Activated CD4-positive, alpha-beta T cell treated with anti-CD3 and anti-CD28 coated beads for 1 hour (primary cell): Measurements from ENCODE around the gene CEP89.
"Not testable (repeated sequence)": the region's sequence is repeated elsewhere in the genome, so short reads cannot be mapped to it uniquely, and the experiment has no call there.

ENCODE experiments used
- DNase-seq: peaks from one replicate; pipeline ENCODE4 v3.0.0-alpha.2; 2020

Gene CEP89

DNA sequence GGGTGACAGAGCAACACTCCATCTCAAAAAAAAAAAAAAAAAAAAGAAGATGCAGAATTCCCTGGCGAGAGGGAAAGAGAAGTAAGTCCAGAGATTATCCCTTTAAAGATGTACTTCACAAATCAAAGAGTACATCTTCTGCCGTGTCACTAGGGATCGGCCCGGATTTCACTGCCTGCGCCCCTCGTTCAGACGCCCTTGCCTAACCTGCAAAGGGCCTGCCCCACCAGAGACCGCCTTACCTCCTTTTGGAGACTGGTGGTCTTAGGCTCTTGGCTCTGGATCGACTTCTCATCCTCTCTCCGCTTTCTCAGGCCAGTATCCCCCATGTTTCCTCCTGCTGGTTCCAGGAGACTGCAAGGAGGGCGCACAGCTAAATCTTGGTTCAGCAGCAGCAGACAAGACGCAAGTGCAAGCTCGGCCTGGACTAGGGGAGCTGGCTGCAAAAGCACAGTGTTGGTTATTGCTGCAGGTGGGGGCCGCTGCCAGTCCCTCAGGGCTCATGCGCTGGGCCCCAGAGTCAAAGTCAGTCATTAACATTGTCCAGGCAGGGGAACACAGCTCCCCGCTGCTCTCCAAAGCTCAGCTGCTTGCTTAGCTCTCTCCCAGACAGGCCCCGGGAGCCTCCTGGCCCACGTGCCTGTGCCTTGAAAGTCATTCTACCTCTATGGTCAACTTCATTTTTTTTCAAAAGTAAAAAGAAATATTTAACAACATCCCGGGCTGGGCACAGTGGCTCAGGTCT lies 103.4 kb downstream of the CEP89 start:
- DNase-seq = no peak

DNA sequence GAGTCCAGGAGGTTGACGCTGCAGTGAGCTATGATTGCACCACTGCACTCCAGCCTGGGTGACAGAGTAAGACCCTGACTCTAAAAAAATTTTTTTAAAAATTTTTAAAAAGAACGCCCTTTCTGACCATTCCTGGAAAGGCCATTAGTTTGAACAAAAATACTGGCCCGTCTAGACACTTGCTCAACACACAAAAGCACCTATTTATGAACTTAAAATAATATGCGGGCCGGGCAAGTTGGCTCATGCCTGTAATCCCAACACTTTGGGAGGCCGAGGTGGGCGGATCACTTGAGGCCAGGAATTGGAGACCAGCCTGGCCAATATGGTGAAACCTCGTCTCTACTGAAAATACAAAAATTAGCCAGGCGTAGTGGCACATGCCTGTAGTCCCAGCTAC lies 104.3 kb downstream of the CEP89 start:
- DNase-seq = not testable (repeated sequence)

DNA sequence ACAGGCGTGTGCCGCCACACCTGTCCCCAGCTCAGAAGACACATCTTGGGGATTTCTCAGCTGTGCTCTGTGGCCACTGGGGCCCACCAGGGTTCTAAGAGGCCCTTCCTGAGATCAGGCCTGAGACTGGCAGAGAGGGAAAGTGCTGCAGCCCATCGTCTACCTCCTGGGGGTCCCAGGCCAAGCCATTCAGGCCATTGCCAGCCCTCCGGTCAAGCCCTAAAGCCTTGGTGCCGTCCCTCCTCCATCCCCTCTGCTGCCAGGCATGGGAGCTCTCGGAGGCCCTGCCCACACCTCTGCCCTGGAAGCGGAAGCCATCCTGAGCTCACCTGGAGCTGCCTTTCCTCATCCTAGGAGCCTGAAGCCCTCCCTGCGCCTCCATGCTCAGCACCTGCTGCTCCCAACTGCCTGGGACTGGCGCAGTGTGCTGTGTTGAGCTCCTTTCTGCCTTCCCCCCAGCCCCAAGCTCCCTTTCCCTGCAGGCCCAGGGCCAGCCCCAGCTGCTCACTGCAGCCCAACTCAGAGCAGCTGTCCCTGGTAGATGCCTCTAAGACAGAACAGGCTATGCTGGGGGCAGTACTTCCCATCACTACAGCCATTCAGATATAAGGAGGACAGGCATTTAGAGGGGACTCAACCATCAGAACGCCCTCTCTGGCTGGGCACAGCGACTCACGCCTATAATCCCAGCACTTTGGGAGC lies 105.0 kb downstream of the CEP89 start:
- no peak for DNase-seq

DNA sequence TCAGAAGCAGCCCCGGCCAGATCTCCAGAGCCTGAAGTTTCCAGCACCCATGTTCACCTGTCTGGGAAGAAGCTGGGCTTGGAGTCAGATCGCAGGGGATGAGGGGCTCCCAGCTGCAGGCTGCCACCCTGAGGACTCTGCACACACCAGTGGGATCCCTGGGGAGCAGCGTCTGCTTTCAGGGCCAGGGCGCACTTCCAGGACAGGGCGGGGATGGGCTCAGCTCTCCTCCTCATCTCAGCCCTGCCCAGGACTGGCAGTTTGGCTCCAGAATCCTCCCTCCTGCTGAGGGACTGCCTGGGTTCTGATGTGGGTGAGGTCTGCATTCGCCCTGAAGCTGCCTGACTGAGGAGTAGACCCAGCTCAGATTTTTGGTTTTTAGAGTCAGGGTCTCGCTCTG lies 105.7 kb downstream of the CEP89 start:
- no peak for DNase-seq

DNA sequence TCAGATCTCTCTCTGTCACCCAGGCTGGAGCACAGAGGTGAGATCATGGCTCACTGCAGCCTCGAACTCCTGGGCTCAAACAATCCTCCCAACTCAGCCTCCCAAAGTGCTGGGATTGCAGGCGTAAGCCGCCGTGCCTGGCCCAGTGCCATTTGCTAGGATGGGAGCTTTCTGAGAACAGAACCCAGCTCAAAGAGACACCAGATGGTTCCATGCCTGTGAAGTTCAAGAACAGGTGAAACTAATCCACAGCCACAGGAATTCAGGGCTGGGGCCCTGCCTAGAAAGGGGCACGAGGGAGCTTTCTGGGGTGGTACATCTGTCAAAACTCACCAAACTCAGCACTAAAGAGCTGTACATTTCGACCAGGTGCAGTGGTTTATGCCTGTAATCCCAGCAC lies 106.4 kb downstream of the CEP89 start:
- no peak for DNase-seq

DNA sequence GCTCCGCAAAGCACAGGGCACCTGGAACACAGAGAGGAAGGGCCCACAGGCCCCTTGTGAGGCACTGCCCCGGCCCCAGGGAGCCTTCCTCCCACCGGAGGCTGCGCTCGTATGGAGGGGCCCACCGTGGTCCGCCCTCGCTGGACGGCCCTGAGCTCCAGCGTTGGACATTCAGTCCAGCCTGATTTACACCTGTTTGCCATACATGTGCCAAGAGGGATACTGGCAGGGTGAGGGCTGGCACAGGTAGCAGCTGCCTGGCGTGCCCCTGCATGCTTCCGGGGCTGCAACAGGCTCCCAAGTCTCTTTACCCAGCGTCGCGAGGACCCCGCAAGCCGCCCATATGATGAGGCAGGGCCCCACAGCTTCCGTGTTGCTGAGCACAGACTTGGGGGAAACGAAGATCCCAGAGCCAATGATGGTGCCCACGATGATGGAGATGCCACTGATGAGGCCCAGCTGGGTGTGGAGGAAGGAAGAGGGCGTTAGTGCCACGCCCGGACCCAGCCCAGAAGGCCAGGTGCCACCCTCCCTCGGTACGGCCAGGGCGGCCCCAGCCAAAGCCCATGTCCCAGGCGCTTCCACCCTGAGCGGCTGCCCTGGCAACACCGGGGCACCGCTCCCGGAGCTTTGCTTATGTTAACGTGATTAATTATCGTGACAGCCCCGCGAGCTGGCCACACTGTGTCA lies 107.3 kb downstream of the CEP89 start:
- DNase-seq = no peak

DNA sequence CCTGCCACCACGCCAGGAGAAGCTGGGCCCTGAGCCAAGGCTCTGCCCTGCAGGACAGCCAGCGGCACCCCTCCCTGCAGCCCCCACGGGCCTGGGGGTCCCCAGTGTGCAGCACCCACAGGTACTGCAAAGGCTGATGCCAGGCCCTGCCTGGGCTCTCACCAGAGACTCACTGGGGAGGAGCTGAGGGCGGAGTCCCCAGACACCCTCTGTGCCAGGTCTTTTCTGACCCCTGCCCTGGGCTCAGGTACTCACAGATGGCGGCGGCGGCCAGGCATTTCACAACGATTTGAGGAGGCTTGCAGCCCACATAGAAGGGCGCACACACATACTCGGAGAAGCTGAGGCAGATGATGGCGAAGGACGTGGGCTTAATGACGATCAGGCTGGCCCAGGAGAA lies 107.9 kb downstream of the CEP89 start:
- DNase-seq = no peak

DNA sequence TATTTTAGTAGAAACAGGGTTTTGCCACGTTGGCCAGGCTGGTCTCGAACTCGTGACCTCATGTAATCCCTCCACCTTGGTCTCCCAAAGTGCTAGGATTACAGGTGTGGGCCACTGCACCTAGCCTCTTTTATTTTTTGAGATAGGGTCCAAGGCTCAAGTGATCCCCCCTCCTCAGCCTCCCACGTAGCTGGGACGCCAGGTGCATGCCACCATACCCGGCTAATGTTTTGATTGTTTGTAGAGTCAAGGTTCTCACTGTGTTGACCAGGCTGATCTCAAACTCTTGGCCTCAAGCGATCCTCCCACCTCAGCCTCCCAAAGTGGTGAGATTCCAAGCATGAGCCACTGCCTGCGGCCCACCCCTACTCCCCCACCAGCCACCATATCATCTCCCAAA lies 108.5 kb downstream of the CEP89 start:
- DNase-seq = no peak

DNA sequence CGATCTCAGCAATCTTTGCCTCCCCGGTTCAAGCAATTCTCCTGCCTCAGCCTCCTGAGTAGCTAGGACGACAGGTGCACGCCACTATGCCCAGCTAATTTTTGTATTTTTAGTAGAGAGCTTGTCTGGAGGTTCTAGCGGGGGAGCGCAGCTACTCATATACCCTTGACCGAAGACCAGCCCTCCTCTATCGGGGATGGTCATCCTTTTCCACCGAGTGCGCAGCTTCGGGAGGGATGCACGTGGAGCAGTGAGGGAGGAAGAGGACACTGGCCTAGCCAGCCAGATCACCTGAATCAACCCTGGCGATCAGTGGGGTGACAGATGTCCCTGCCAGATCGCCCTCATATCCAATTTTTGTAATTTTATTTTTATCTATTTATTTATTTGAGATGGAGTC lies 109.0 kb downstream of the CEP89 start:
- DNase-seq = no peak

DNA sequence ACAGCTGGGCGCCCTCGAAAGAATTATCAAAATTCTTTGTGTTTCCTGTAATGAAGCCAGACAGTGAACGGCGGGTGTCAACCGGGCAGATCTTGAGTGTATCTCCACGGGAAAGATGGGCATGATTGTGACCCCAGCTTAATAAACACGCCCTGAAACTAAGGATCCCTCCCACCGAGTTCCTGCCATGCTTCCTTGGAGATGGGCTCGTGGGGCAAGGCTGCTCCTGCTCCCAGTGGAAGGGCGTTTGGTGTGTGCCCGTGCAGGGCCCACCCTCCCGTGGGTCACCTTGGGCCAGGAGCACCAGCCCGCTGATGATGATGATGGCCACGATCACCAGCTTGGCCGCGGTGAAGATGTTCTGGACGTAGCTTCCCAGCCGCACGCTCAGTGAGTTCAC lies 109.6 kb downstream of the CEP89 start:
- DNase-seq = no peak

DNA sequence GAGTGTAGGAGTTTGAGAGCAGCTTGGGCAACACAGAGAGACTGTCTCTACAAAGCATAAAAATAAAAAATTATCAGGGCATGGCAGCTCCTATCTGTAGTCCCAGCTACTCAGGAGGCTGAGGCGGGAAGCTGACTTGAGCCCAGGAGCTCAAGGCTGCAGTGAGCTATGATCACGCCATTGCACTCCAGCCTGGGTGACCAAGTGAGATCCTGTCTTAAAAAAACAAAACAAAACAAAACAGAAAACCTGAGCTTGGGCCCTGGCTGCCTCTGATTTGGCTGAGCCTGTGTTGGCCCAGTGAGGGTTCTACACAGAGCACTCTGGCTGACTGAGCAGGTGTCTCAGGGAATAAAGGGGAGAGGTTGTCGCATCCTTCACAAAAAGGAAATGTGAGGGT lies 110.2 kb downstream of the CEP89 start:
- DNase-seq = no peak

DNA sequence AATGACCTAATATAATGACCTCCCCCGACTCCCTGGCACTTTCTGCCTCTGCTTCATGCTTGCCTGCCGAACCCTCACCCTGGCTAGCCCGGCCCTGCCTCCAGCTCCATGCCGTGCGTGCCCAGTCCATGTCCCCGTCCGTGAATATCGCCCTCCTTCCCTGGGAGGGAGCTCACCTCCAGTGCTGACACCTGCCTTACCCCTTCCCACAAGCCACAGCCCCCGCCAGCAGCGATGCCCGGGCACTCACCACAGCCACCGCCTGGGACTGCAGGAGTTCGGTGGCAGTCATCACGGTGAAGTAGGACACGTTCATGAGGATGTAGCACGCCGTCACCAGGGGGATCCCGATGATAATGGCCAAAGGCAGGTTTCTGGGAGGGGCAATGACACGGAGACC lies 112.2 kb downstream of the CEP89 start:
- no peak for DNase-seq

DNA sequence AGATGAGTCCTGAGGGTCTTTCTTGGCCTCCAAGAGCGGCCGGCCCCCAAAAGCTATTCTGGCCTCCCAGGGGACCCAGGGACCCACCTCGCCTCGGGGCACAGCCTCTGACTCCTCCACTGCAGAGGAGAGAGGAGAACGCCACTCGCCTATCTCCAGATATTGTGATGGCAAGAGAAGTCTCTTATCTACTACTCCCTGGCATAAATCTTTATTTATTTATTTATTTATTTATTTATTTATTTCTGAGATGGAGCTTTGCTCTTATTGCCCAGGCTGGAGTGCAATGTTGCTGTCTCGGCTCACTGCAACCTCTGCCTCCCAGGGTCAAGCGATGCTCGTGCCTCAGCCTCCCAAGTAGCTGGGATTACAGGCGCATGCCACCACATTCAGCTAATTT lies 113.2 kb downstream of the CEP89 start:
- DNase-seq = no peak

DNA sequence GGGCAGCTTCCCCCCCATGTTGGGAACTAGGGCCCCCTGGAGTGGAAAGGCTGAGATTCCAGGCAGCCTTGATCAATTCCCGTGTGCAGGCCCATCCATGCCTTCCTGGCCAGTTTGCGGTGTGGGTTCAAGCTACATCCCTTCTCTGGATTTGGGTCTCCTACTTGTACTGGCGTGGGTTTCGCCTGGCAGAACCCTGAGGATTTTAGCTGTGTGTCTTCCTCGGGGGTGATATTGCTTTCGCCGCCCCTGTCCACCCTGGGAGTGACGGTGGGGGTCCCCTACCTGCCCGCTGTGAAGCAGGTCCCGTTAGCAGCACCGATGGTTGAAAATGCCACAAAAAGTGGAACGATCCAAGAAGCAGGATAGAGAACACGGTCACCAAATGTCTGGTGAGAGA lies 113.6 kb downstream of the CEP89 start:
- no peak for DNase-seq

DNA sequence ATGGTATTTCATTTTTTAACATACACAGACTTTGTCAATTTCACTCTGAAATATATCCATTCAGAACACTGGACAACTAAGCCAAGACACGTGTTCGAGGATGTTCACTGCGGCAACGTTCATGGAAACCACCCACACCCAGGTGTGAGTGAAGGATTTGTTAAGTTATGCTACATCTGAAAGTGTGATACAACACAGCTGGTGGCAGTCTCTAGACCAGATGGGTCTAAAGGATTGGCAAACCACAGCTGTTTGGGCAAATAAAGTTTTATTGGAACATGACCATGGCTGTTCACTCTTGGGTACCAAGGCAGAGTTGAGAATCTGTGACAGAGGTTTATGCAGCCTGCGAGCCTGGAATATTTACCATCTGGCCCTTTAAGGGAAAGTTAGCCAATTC lies 114.2 kb downstream of the CEP89 start:
- no peak for DNase-seq

DNA sequence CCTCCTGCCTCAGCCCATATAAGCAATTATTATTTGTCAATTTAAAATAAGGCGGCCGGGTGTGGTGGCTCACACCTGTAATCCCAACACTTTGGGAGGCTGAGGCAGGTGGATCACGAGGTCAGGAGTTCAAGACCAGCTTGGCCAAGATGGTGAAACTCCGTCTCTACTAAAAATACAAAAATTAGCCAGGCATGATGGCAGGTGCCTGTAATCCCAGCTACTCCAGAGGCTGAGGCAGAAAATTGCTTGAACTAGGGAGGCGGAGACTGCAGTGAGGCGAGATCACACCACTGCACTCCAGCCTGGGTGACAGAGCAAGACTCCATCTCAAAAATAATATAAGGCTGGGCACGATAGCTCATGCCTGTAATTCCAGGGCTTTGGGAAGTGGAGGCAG lies 114.9 kb downstream of the CEP89 start:
- DNase-seq = not testable (repeated sequence)

DNA sequence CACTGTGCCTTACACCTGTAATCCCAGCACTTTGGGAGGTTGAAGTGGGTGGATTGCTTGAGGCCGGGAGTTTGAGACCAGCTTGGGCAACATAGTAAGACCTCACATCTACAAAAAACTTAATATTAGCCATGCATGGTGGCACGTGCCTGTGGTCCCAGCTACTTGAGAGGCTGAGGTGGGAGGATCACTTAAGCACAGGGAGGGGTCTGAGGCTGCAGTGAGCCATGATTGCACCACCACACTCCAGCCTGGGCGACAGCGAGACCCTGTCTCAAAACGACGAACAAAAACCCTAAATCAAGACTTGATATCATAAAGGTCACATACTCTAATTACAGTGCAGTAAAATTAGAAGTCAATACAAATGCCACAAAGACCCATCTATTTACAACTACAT lies 119.5 kb downstream of the CEP89 start:
- no peak for DNase-seq

DNA sequence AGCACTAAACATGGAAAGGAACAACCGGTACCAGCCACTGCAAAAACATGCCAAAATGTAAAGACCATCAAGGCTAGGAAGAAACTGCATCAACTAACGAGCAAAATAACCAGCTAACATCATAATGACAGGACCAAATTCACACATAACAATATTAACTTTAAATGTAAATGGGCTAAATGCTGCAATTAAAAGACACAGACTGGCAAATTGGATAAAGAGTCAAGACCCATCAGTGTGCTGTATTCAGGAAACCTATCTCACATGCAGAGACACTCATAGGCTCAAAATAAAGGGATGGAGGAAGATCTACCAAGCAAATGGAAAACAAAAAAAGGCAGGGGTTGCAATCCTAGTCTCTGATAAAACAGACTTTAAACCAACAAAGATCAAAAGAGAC lies 123.7 kb downstream of the CEP89 start:
- DNase-seq = not testable (repeated sequence)

DNA sequence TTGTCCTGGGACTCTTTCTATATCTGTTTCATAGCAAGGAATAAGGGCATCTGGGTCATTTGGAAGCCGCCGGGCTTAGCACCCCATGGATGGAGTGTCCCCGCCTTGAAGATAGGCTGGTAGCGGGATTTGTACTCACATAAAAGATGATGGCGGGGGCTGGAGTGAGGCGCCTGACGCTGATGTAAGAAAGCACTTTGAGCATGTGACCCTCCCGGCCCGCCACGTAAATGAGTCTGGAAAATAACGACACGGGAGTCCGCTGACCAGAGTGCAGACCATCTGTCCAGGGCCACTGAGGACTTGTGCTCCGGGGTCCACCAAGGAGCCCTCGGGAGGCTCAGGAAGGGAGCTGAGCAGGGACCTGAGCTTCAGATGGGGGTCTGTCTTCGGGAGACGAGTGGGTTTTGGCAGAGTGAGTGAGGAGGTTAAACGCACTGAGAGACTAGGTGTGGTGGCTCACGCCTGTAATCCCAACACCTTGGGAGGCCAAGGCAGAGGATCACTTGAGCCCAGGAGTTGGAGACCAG lies 128.0 kb downstream of the CEP89 start:
- no peak for DNase-seq

DNA sequence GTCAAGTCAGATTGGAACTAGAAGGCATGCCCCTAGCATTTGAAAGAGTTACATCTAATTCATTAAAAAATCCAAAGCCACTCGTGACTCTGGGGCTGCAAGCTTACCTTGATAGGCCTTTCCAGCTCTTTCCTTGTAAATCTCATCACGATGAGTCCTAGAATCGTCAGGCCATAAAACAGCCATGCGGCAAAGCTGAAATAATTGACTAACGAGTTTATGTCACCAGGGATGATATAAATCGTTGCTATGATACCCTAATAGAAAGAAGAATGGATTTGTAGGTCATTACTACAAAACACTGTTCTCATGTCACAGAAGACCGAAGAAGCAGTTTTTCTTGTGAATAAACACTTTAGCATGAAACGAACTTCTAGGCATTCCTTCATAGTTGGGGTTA lies 129.7 kb downstream of the CEP89 start:
- DNase-seq = no peak

DNA sequence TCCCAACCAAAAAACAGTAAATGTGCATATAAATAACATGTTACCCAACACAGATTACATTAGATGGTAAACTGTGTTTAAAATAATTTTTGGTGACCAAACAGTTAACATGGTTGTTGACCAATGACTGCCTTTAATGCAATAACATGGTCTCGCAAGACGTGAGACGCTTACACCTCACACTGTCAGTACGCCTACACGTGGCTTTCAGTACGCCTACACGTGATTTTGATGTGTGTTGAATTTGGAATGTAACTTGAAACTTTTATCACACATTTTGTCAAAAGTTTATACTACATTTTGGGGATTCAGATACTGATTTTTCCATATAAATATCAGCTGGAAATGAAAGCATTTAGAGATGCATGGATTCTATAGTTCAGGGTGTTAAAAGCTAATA lies 134.2 kb downstream of the CEP89 start:
- DNase-seq = no peak

DNA sequence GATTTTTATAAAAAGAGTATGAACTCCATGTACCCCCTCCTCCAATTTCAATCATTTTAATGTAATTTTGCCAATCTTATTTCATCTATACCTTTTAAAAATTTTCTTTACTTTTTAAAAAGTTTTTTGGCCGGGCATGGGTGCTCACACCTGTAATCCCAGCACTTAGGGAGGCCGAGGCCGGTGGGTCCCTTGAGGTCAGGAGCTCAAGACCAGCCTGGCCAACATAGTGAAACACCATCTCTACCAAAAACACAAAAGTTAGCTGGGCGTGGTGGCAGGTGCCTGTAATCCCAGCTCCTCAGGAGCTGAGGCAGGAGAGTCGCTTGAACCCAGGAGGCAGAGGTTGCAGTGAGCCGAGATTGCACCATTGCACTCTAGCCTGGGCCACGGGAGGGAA lies 138.4 kb downstream of the CEP89 start:
- not testable (repeated sequence) for DNase-seq

DNA sequence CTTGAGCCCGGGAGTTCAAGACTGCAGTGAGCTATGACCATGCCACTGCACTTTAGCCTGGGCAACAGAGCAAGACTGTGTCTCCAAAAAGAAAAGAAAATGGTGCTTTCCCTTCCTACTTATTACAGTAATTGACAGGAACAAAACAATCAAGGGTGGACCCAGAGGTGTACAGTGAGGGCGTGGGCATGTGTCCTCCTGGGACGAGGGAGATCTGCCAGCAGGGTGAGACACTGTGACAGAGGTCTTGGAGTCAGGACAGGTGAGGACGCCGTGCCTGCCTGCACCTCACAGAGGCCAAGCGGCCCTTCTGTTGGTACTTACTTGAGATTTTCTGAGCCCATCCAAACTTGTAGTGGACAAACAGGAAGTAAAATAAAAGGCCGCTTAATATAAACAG lies 138.9 kb downstream of the CEP89 start:
- not testable (repeated sequence) for DNase-seq

DNA sequence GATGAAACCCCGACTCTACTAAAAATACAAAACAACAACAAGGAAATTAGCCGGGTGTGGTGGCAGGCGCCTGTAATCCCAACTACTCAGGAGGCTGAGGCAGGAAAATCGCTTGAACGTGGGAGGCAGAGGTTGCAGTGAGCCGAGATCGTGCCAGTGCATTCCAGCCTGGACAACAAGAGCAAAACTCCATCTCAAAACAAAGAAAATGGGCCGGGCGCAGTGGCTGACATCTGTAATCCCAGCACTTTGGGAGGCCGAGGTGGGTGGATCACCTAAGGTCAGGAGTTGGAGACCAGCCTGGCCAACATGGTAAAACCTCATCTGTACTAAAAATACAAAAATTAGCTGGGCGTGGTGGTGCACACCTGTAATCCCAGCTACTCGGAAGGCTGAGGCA lies 139.7 kb downstream of the CEP89 start:
- not testable (repeated sequence) for DNase-seq
